GM12891 (cell line): ENCODE data around the gene DUS2.

Experiments
- POLR2A ChIP-seq: IDR thresholded peaks from 2 replicates; pipeline ENCODE4 v1.6.1; 2011; ENCODE audit warnings: low read depth, low read length, control low read depth
- POLR2AphosphoS5 ChIP-seq: IDR thresholded peaks from 2 replicates; pipeline ENCODE4 v1.6.1; 2011; ENCODE audit warnings: low read depth, low read length, control low read depth
- POU2F2 ChIP-seq: IDR thresholded peaks from 2 replicates; pipeline ENCODE4 v1.6.1; 2011; ENCODE audit warnings: low read depth, mild to moderate bottlenecking, control low read depth, low read length, moderate library complexity
- TAF1 ChIP-seq: IDR thresholded peaks from 2 replicates; pipeline ENCODE4 v1.6.1; 2011; ENCODE audit warnings: low read depth, low read length, control low read depth

DNA sequence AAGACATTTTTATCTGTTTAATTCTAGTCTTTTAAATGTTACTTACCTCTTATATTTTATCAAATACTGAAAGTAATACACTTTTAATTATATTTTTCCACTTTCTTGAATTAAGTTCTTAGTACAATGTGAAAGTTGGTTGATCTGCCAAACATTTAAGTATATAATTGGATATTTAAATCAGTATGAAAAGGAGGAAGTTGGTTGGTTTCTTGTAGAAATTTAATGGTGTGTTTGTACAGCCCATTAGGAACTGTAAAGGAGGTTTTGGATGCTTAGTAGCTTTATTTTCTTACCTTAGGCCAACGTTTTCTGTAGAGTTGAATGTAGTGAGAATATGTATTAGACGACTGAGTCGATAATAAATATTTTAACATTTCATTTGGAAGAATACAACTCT lies 67.4 kb downstream of the DUS2 start:
- TF ChIP-seq POLR2AphosphoS5 (no peak), TAF1 (no peak), POLR2A (no peak), POU2F2 (no peak)
